GM23248 (cell line): ENCODE results near the gene PRDM16. TPM values are rescaled to one million over a fixed set of nuclear protein-coding genes. Genes with fewer than 3 reads are reported as not detected.

Experiments
- DNase-seq: peaks from one replicate; pipeline ENCODE4 v3.0.0-alpha.2; 2015
- H2AFZ ChIP-seq: fragments of 200-600 bp; sonication (generic); 2 replicates; pipeline ENCODE4 v1.6.1; 2016; ENCODE audit warnings: antibody characterized with exemption
- H3F3A ChIP-seq: fragments of 200-600 bp; sonication (generic); 2 replicates; pipeline ENCODE4 v1.6.1; 2016; ENCODE audit warnings: mild to moderate bottlenecking, antibody characterized with exemption, mixed run types; ENCODE audit not compliant: insufficient read depth
- H3K27ac ChIP-seq: fragments of 200-600 bp; sonication (generic); 2 replicates; pipeline ENCODE4 v1.5.1; 2016; ENCODE audit warnings: mild to moderate bottlenecking
- H3K27me3 ChIP-seq: fragments of 200-600 bp; sonication (generic); replicated peaks from 2 replicates; pipeline ENCODE4 v1.6.1; 2016; ENCODE audit warnings: mild to moderate bottlenecking; ENCODE audit not compliant: insufficient read depth
- H3K36me3 ChIP-seq: fragments of 200-600 bp; sonication (generic); 2 replicates; pipeline ENCODE4 v1.6.1; 2016; ENCODE audit warnings: low read depth, mild to moderate bottlenecking
- H3K4me1 ChIP-seq: fragments of 200-600 bp; sonication (generic); 2 replicates; pipeline ENCODE4 v1.6.1; 2016; ENCODE audit warnings: mild to moderate bottlenecking; ENCODE audit not compliant: insufficient read depth
- H3K4me2 ChIP-seq: fragments of 200-600 bp; sonication (generic); one replicate; pipeline ENCODE4 v1.6.1; 2016; ENCODE audit warnings: mild to moderate bottlenecking; ENCODE audit not compliant: unreplicated experiment
- H3K4me3 ChIP-seq: fragments of 200-600 bp; sonication (generic); 2 replicates; pipeline ENCODE4 v1.5.1; 2016; ENCODE audit warnings: mild to moderate bottlenecking
- H3K79me2 ChIP-seq: fragments of 200-600 bp; sonication (generic); 2 replicates; pipeline ENCODE4 v1.6.1; 2016; ENCODE audit warnings: mild to moderate bottlenecking; ENCODE audit not compliant: insufficient read depth
- H3K9ac ChIP-seq: fragments of 200-600 bp; sonication (generic); 2 replicates; pipeline ENCODE4 v1.6.1; 2016; ENCODE audit warnings: mild to moderate bottlenecking
- H3K9me2 ChIP-seq: fragments of 200-600 bp; sonication (generic); 2 replicates; pipeline ENCODE4 v1.6.1; 2016; ENCODE audit warnings: mixed run types, mild to moderate bottlenecking, moderate library complexity; ENCODE audit not compliant: insufficient read depth
- H3K9me3 ChIP-seq: fragments of 200-600 bp; sonication (generic); one replicate; pipeline ENCODE4 v1.6.1; 2017; ENCODE audit warnings: low read depth
- H4K20me1 ChIP-seq: fragments of 200-600 bp; sonication (generic); 2 replicates; pipeline ENCODE4 v1.6.0; 2016; ENCODE audit not compliant: insufficient read depth
- EZH2 ChIP-seq: fragments of 200-600 bp; sonication (generic); IDR thresholded peaks from 2 replicates; pipeline ENCODE4 v1.6.1; 2018; ENCODE audit warnings: antibody characterized with exemption, mild to moderate bottlenecking; ENCODE audit not compliant: insufficient read depth, poor library complexity, severe bottlenecking
- EZH2phosphoT487 ChIP-seq: fragments of 200-600 bp; sonication (generic); IDR thresholded peaks from 2 replicates; pipeline ENCODE4 v1.6.1; 2018; ENCODE audit warnings: antibody characterized with exemption, moderate library complexity, mild to moderate bottlenecking, low read depth; ENCODE audit not compliant: insufficient read depth
- WGBS, 2 experiments: methylation state at CpG; one replicate each; pipeline ENCODE4 v1.1.6; 2015 to 2017; ENCODE audit warnings: low lambda C conversion rate in 2 of 2, low coverage in 1 of 2; ENCODE audit errors: missing lambda C conversion rate in 2 of 2; 5-methylcytosine and 5-hydroxymethylcytosine counted together
- in situ Hi-C: fragments of 300-500 bp; cut with MboI; formaldehyde crosslinking; loops from 2 replicates; pipeline ENCODE4 v1.15.0; 2020
- polyA plus RNA-seq: library from polyadenylated mRNA; unstranded; fragments of >200 nt; fragmentation: Nextera tagmentation; extraction: Ambion mirVana; gene quantifications from 2 replicates; pipeline ENCODE4 v1.2.1, GENCODE V29; 2016
- total RNA-seq: library from RNA; depleted of rRNA; stranded (reverse); fragments of >200 nt; shearing (Covaris generic); gene quantifications from 2 replicates; pipeline ENCODE4 v1.2.3, GENCODE V29; 2014

The PRDM16 gene
- total and polyA plus RNA-seq, 2 experiments from 2014 or later: 0.18 TPM; not detected in 1

DNA sequence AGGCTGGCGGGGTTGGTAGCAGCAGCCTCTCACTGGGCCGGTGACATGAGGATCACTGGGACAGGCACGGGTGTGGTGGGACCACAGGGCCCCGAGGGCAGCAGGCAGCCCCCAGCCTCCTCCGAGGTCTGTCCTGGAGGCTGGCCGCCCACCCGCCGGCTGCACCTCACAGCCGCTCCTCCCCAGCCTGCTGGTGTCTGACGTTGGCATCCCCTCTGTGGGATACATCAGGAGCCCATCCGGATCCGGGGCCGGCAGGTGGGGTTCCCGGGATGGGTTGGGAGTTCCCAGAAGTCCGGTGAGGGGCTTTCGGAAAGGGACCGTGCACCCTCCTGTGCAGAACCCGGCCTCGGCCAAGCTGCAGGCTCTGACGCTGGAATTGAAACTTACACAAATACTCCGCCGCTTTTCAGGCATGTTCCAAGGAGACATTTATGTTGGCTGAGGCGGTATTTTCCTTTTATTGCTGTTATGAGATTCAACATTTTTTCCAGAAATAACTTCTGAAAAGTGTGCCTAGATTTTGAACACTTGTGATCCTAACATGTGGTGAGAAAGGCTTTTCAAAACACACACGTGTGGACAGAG lies 243.4 kb downstream of the PRDM16 start:
- Histone ChIP-seq H3K9me2 (no peaks in the 10 kb centered on the region), H2AFZ (no peak overlapping the region), H3K4me2 (no peak overlapping the region), H3K79me2 (no peaks in the 10 kb centered on the region), H4K20me1 (no peaks in the 10 kb centered on the region), H3K27me3 (no peaks in the 10 kb centered on the region), H3K9me3 (no peaks in the 10 kb centered on the region), H3K36me3 (no peaks in the 10 kb centered on the region), H3K4me3 (no peak overlapping the region), H3F3A (peaks cover 26% of the 10 kb centered on the region), H3K4me1 (peaks cover 32% of the 10 kb centered on the region), H3K9ac (peak overlapping the region; percentile 15; the same call in 1 of the 2 replicates), H3K27ac (peak overlapping the region; percentile 99)
- in situ Hi-C loops: no loop called here
- no peak for TF ChIP-seq EZH2phosphoT487
- TF ChIP-seq EZH2: no peak
- no peak for DNase-seq
- 78 to 82% methylated on average over 21 to 24 of the region's 24 CpGs for WGBS, 2 experiments

DNA sequence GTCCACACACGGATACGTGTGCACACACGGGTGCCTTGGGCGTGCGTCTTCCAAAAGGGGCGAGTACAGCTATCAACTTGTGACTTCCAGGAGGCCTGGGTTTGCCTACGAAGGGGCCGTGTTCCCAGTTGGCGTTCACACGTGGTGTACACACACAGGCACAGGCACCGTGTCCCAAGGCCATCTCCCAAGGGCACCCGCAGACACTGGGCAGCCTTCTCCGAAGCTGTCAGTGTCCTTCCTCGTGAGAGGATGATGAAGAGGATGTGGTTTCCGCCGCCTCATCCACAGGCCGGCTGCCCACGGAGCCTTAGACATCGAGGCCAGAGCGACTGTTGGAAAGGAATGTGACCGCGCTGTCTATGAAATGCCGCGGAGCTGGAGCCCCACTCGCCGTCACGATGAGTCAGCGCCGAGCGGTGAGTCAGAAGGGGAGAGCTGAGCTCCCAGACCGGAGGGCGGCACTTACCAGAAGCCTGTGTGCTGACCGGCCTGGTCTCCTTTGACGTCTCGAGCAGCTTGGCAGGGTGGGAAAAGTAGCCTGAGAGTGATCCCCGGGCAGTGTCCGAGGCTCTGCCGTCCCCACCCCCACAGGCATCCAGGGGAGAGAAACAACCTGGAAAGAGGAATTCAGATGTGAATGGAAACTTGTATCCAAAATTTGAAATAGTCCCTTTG lies 244.0 kb downstream of the PRDM16 start:
- in situ Hi-C loops: no loop called here
- peak overlapping the region; percentile 34; the same call in 1 of the 2 replicates for H2AFZ ChIP-seq
- no peak overlapping the region for H3K4me3 ChIP-seq
- peak; percentile 100 for DNase-seq
- H3K9me3 ChIP-seq: no peaks in the 10 kb centered on the region
- no peaks in the 10 kb centered on the region for H3K9me2 ChIP-seq
- 2 to 3% methylated on average over 37 to 38 of the region's 38 CpGs for WGBS, 2 experiments
- TF ChIP-seq EZH2phosphoT487 (no peak), EZH2 (no peak)
- H3F3A ChIP-seq: peaks cover 19% of the 10 kb centered on the region
- peak overlapping the region; percentile 87 for H3K9ac ChIP-seq
- no peaks in the 10 kb centered on the region for H3K27me3 ChIP-seq
- no peaks in the 10 kb centered on the region for H3K36me3 ChIP-seq
- peak overlapping the region; percentile 49 for H3K4me2 ChIP-seq
- H4K20me1 ChIP-seq: no peaks in the 10 kb centered on the region
- peaks cover 27% of the 10 kb centered on the region for H3K4me1 ChIP-seq
- H3K79me2 ChIP-seq: no peaks in the 10 kb centered on the region
- peak overlapping the region; percentile 99 for H3K27ac ChIP-seq

- H3K4me3 ChIP-seq: no peak overlapping the region
- H3K4me2 ChIP-seq: peak overlapping the region; percentile 49
- H3F3A ChIP-seq: peaks cover 16% of the 10 kb centered on the region
- peak overlapping the region; percentile 87 for H3K9ac ChIP-seq
- WGBS, 2 experiments: 3 to 4% methylated on average over 22 of the region's 22 CpGs
- in situ Hi-C loops: no loop called here
- no peaks in the 10 kb centered on the region for H3K27me3 ChIP-seq
- TF ChIP-seq EZH2phosphoT487 (no peak), EZH2 (no peak)
- H3K79me2 ChIP-seq: no peaks in the 10 kb centered on the region
- peak; percentile 97 for DNase-seq
- H3K9me3 ChIP-seq: no peaks in the 10 kb centered on the region
- H3K4me1 ChIP-seq: peaks cover 27% of the 10 kb centered on the region
- H3K27ac ChIP-seq: peak overlapping the region; percentile 99
- H4K20me1 ChIP-seq: no peaks in the 10 kb centered on the region
- no peaks in the 10 kb centered on the region for H3K36me3 ChIP-seq
- H3K9me2 ChIP-seq: no peaks in the 10 kb centered on the region
- H2AFZ ChIP-seq: peak overlapping the region; percentile 34; the same call in 1 of the 2 replicates
These were observed 244.6 kb downstream of the PRDM16 start for GRCh38 chr1:3313576-3313950.

DNA sequence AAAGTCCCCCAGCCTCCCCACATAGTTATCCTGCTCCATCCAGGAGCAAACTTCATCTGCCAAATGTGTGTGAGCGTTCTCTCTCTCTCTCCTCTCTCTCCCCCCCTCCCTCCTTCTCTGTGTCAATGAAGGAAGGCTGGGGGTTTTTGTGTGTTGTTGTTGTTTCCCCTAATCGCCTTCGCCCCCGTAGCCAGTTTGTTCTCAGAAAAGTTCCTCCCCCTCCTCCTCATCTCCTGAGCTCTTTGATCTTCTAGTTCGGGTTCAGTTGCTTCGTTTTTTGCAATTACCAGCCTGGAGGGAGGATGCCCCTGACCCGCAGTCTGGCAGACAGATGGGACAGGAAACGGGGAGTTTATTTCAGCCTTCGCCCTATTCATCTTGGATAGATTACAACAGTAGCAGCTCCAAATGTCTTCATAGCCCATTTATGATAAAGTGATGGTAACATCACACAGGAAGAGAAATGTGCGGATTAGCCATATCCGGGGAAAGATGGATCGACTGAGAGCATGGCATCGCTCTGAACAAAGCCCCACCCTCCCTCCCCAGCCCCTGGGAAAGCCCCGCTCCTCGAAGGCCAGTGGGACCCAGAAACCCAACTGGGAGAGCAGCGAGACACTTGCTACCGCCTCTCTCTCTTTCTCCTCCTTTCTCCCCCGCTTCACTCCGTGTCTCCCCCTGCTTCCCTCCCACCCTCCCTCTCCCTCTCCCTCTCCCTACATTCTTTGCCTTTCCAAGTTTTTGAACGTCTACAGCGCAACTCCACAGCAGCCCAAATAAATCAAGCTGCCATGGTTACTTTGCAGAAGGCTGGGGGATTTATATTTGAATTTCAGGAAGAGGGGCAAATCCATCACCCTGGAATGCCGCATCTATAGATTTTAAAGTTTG lies 245.7 kb downstream of the PRDM16 start:
- Histone ChIP-seq H3K4me1 (peaks cover 27% of the 10 kb centered on the region), H4K20me1 (no peaks in the 10 kb centered on the region), H3K27me3 (no peaks in the 10 kb centered on the region), H3K9me2 (no peaks in the 10 kb centered on the region), H3K4me2 (peak overlapping the region; percentile 49), H3K4me3 (no peak overlapping the region), H3K36me3 (no peaks in the 10 kb centered on the region), H3K27ac (peak overlapping the region; percentile 99), H3K9me3 (no peaks in the 10 kb centered on the region), H3F3A (peaks cover 16% of the 10 kb centered on the region), H3K9ac (peak overlapping the region; percentile 87), H3K79me2 (no peaks in the 10 kb centered on the region), H2AFZ (peak overlapping the region; percentile 21; the same call in 1 of the 2 replicates)
- in situ Hi-C loops: no loop called here
- TF ChIP-seq EZH2 (no peak), EZH2phosphoT487 (no peak)
- 6 to 13% methylated on average over 17 to 22 of the region's 22 CpGs for WGBS, 2 experiments
- peak; percentile 43 for DNase-seq
